ENCODE results near the gene ECSIT. TPM values are rescaled to one million over a fixed set of nuclear protein-coding genes. Genes with fewer than 3 reads are reported as not detected.

The ECSIT gene
- polyA plus RNA-seq, 1 donor from 2014 or later: 98.3 TPM

GRCh38 chr19:11457115-11457514, 71.8 kb downstream of the ECSIT start:
- H3K9me2 ChIP-seq (ENCODE audit: insufficient read depth, low read length): no peaks in the 10 kb centered on the region
- H3K27ac ChIP-seq (ENCODE audit: low read length): no peak overlapping the region
- no peak overlapping the region for H3K9ac ChIP-seq (ENCODE audit: low read length)
- H3K79me2 ChIP-seq (replicated peaks; ENCODE audit: insufficient read depth, low read length): no peaks in the 10 kb centered on the region
- TF ChIP-seq SMC3 (conservative IDR thresholded peaks at IDR 0.05; ENCODE audit: poor library complexity) (no peak), POLR2AphosphoS5 (IDR thresholded peaks at IDR 0.05) (no peak), EP300 (conservative IDR thresholded peaks at IDR 0.05; ENCODE audit: poor library complexity, severe bottlenecking) (no peak), CTCF (IDR thresholded peaks at IDR 0.05; ENCODE audit: poor library complexity, severe bottlenecking) (no peak), REST (IDR thresholded peaks at IDR 0.05; ENCODE audit: borderline replicate concordance) (no peak), TAF1 (IDR thresholded peaks at IDR 0.05; ENCODE audit: low read depth) (no peak), MXI1 (conservative IDR thresholded peaks at IDR 0.05; ENCODE audit: poor library complexity, severe bottlenecking) (no peak), RAD21 (conservative IDR thresholded peaks at IDR 0.05) (no peak), EZH2 (IDR thresholded peaks at IDR 0.05; ENCODE audit: borderline replicate concordance, insufficient read depth, low read length, poor library complexity, severe bottlenecking) (no peak)
- no peak overlapping the region for H3K4me2 ChIP-seq (ENCODE audit: low read length)
- H3K9me3 ChIP-seq (ENCODE audit: low read length): no peaks in the 10 kb centered on the region
- no peaks in the 10 kb centered on the region for H4K20me1 ChIP-seq (ENCODE audit: insufficient read depth)
- H3K4me3 ChIP-seq (ENCODE audit: low read length): no peak overlapping the region
- H3K27me3 ChIP-seq (ENCODE audit: insufficient read depth, low read depth, low read length): no peaks in the 10 kb centered on the region
- H3K36me3 ChIP-seq (ENCODE audit: insufficient read depth, low read length): no peaks in the 10 kb centered on the region
- no peak overlapping the region for H2AFZ ChIP-seq (ENCODE audit: low read depth, low read length)
- no peaks in the 10 kb centered on the region for H3F3A ChIP-seq (ENCODE audit: insufficient read depth, low read length, poor library complexity, severe bottlenecking)

- no peaks in the 10 kb centered on the region for H3K9me2 ChIP-seq (ENCODE audit: insufficient read depth, low read length)
- no peak for TF ChIP-seq POLR2AphosphoS5 (IDR thresholded peaks at IDR 0.05)
- no peak overlapping the region for H3K4me3 ChIP-seq (ENCODE audit: low read length)
- no peaks in the 10 kb centered on the region for H3K79me2 ChIP-seq (replicated peaks; ENCODE audit: insufficient read depth, low read length)
- H3K4me2 ChIP-seq (ENCODE audit: low read length): no peak overlapping the region
- H3K36me3 ChIP-seq (ENCODE audit: insufficient read depth, low read length): no peaks in the 10 kb centered on the region
- H3K27me3 ChIP-seq (ENCODE audit: insufficient read depth, low read depth, low read length): no peaks in the 10 kb centered on the region
- H3K27ac ChIP-seq (ENCODE audit: low read length): no peak overlapping the region
- no peak overlapping the region for H3K9ac ChIP-seq (ENCODE audit: low read length)
- no peaks in the 10 kb centered on the region for H4K20me1 ChIP-seq (ENCODE audit: insufficient read depth)
- H2AFZ ChIP-seq (ENCODE audit: low read depth, low read length): no peak overlapping the region
- H3F3A ChIP-seq (ENCODE audit: insufficient read depth, low read length, poor library complexity, severe bottlenecking): no peaks in the 10 kb centered on the region
- no peaks in the 10 kb centered on the region for H3K9me3 ChIP-seq (ENCODE audit: low read length)
Observed at GRCh38 chr19:11456659-11457058, 72.3 kb downstream of the ECSIT start.

Small RNA genes within 50 kb of the gene (small RNA-seq; reads per million reads assigned to genes)
- 0 reads per million in 3 experiments for gene MIR7974
- gene RN7SL833P: 0.03 to 0.08 (median 0.07) reads per million in 3 experiments

Other genes with a start within 250 kb of the ECSIT start
- not detected in 2 replicates for gene TSPAN16, start 233.0 kb downstream of the ECSIT start, polyA plus RNA-seq
- gene RAB3D, start 189.5 kb downstream of the ECSIT start, polyA plus RNA-seq: 16.7 and 19.3 TPM in 2 replicates
- 113 and 136 TPM in 2 replicates for gene TMEM205, start 182.9 kb downstream of the ECSIT start, polyA plus RNA-seq
- 2.4 TPM in 1 of 2 replicates, not detected in the other for gene CCDC159, start 182.6 kb downstream of the ECSIT start, polyA plus RNA-seq
- gene PLPPR2, start 173.7 kb downstream of the ECSIT start, polyA plus RNA-seq: 44.1 and 47.6 TPM in 2 replicates
- 2.1 and 2.4 TPM in 2 replicates for gene SWSAP1, start 154.5 kb downstream of the ECSIT start, polyA plus RNA-seq
- gene EPOR, start 144.8 kb downstream of the ECSIT start, polyA plus RNA-seq: 3.1 and 5.8 TPM in 2 replicates
- gene RGL3, start 109.8 kb downstream of the ECSIT start, polyA plus RNA-seq: not detected in 2 replicates
- gene ODAD3, start 94.0 kb downstream of the ECSIT start, polyA plus RNA-seq: 3.4 and 5.4 TPM in 2 replicates
- gene PRKCSH, start 93.5 kb downstream of the ECSIT start, polyA plus RNA-seq: 29.6 and 70.2 TPM in 2 replicates
- 38.7 and 68.9 TPM in 2 replicates for gene ELAVL3, start 48.1 kb downstream of the ECSIT start, polyA plus RNA-seq
- gene ZNF653, start 23.3 kb downstream of the ECSIT start, polyA plus RNA-seq: 16.5 and 24.6 TPM in 2 replicates
- gene CNN1, start 9.7 kb upstream of the ECSIT start, polyA plus RNA-seq: 0.18 TPM in 1 of 2 replicates, not detected in the other
- gene ELOF1, start 30.1 kb upstream of the ECSIT start, polyA plus RNA-seq: 38.0 and 64.8 TPM in 2 replicates
- not detected in 2 replicates for gene ACP5, start 48.5 kb upstream of the ECSIT start, polyA plus RNA-seq
- gene ZNF627, start 68.3 kb upstream of the ECSIT start, polyA plus RNA-seq: 84.3 and 91.6 TPM in 2 replicates
- gene ZNF823, start 209.8 kb upstream of the ECSIT start, polyA plus RNA-seq: 7.8 and 13.6 TPM in 2 replicates
- 137 and 138 TPM in 2 replicates for gene ZNF441, start 237.9 kb upstream of the ECSIT start, polyA plus RNA-seq

Measured in neural cell (in vitro differentiated cells).